MM.1S (cell line): Measurements from ENCODE around the gene SEPTIN5.

Experiments
- DNase-seq: peaks from one replicate; pipeline ENCODE4 v3.0.0-alpha.2; 2015
- H2AFZ ChIP-seq: fragments of 300-600 bp; sonication (generic); 2 replicates; pipeline ENCODE4 v1.6.0; 2016; ENCODE audit warnings: antibody characterized with exemption, low read length
- H3F3A ChIP-seq: fragments of 300-600 bp; sonication (generic); 2 replicates; pipeline ENCODE4 v1.6.1; 2016; ENCODE audit warnings: mild to moderate bottlenecking, antibody characterized with exemption, low read length, moderate library complexity, mixed read lengths; ENCODE audit not compliant: insufficient read depth
- H3K27ac ChIP-seq: fragments of 300-600 bp; sonication (generic); 2 replicates; pipeline ENCODE4 v1.5.1; 2016; ENCODE audit warnings: mild to moderate bottlenecking, low read length
- H3K27me3 ChIP-seq: fragments of 300-600 bp; sonication (generic); replicated peaks from 2 replicates; pipeline ENCODE4 v1.6.0; 2016; ENCODE audit warnings: low read length; ENCODE audit not compliant: insufficient read depth
- H3K36me3 ChIP-seq: fragments of 300-600 bp; sonication (generic); replicated peaks from 2 replicates; pipeline ENCODE4 v1.6.1; 2016; ENCODE audit warnings: mild to moderate bottlenecking, low read length, mixed read lengths; ENCODE audit not compliant: insufficient read depth
- H3K4me1 ChIP-seq: fragments of 300-600 bp; sonication (generic); 2 replicates; pipeline ENCODE4 v1.6.1; 2016; ENCODE audit warnings: low read length, mixed read lengths
- H3K4me2 ChIP-seq: fragments of 300-600 bp; sonication (generic); 2 replicates; pipeline ENCODE4 v1.6.0; 2016; ENCODE audit warnings: low read depth, low read length
- H3K4me3 ChIP-seq: fragments of 300-600 bp; sonication (generic); 2 replicates; pipeline ENCODE4 v1.5.1; 2016; ENCODE audit warnings: low read length, mixed read lengths
- H3K79me2 ChIP-seq: fragments of 300-600 bp; sonication (generic); 2 replicates; pipeline ENCODE4 v1.6.1; 2016; ENCODE audit warnings: mixed run types, low read length, mixed read lengths
- H3K9ac ChIP-seq: fragments of 300-600 bp; sonication (generic); 2 replicates; pipeline ENCODE4 v1.6.1; 2016; ENCODE audit warnings: low read length, mixed read lengths
- H3K9me2 ChIP-seq: fragments of 300-600 bp; sonication (generic); replicated peaks from 2 replicates; pipeline ENCODE4 v1.6.1; 2016; ENCODE audit warnings: mild to moderate bottlenecking, low read length, mixed read lengths; ENCODE audit not compliant: insufficient read depth
- H3K9me3 ChIP-seq: fragments of 300-600 bp; sonication (generic); replicated peaks from 2 replicates; pipeline ENCODE4 v1.6.1; 2016; ENCODE audit warnings: mild to moderate bottlenecking, low read length, mixed read lengths; ENCODE audit not compliant: insufficient read depth
- H4K20me1 ChIP-seq: fragments of 300-600 bp; sonication (generic); 2 replicates; pipeline ENCODE4 v1.6.1; 2016; ENCODE audit warnings: mild to moderate bottlenecking, low read length, moderate library complexity, mixed read lengths; ENCODE audit not compliant: insufficient read depth
- EZH2 ChIP-seq: fragments of 300-600 bp; sonication (generic); optimal IDR thresholded peaks from 2 replicates; pipeline ENCODE3; 2017; ENCODE audit warnings: low read depth, mild to moderate bottlenecking, antibody characterized with exemption, low read length, mixed read lengths
- EZH2phosphoT487 ChIP-seq: fragments of 300-600 bp; sonication (generic); IDR thresholded peaks from 2 replicates; pipeline ENCODE4 v1.6.1; 2018; ENCODE audit warnings: antibody characterized with exemption, low read length
- TF ChIP-seq, protein P1 (sequence below): fragments of 300-600 bp; sonication (generic); IDR thresholded peaks from 2 replicates; pipeline ENCODE4 v1.5.1; 2016; ENCODE audit warnings: antibody characterized with exemption, low read length, mixed read lengths

SEPTIN5 gene

DNA sequence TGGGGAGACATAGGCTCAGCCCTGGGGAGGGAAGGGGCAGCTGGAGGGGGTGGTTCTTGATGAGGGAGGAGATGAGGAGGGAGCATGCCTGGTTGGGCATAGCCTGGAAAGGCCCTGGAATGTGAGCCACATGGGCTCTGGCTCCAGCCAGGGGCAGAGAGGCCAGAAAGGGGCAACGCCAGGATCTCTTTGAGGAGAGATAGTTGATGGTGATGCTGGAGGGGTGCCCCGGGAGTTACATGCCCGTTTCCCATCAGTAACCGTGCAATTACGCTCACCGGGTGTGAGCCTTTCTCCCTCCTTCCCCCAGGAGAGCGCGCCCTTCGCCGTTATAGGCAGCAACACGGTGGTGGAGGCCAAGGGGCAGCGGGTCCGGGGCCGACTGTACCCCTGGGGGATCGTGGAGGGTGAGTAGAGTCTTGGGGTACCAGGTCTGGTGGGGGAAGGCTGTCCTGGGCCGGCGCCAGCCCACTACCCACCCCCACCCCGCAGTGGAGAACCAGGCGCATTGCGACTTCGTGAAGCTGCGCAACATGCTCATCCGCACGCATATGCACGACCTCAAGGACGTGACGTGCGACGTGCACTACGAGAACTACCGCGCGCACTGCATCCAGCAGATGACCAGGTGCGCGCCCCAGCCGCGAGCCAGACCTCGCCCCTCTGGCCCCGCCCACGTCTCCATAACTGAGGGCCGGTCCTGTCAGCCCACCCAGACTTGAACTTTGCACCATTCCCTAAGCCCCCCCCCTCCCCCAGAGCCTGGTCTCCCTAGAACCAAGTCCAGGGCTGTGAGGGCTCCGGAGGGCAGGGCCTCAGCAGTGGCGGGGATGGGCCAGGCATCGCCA, 7.3 kb downstream of the SEPTIN5 start:
- H3K27ac ChIP-seq, result no peak overlapping the region
- H3F3A ChIP-seq, result no peaks in the 10 kb centered on the region
- no peak overlapping the region for H2AFZ ChIP-seq
- H3K79me2 ChIP-seq, result no peaks in the 10 kb centered on the region
- TF ChIP-seq EZH2phosphoT487, result no peak
- TF ChIP-seq, protein P1, sequence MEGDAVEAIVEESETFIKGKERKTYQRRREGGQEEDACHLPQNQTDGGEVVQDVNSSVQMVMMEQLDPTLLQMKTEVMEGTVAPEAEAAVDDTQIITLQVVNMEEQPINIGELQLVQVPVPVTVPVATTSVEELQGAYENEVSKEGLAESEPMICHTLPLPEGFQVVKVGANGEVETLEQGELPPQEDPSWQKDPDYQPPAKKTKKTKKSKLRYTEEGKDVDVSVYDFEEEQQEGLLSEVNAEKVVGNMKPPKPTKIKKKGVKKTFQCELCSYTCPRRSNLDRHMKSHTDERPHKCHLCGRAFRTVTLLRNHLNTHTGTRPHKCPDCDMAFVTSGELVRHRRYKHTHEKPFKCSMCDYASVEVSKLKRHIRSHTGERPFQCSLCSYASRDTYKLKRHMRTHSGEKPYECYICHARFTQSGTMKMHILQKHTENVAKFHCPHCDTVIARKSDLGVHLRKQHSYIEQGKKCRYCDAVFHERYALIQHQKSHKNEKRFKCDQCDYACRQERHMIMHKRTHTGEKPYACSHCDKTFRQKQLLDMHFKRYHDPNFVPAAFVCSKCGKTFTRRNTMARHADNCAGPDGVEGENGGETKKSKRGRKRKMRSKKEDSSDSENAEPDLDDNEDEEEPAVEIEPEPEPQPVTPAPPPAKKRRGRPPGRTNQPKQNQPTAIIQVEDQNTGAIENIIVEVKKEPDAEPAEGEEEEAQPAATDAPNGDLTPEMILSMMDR, result no peak
- H3K27me3 ChIP-seq, result peaks cover 70% of the 10 kb centered on the region
- H4K20me1 ChIP-seq, result no peaks in the 10 kb centered on the region
- H3K4me2 ChIP-seq, result no peak overlapping the region
- no peaks in the 10 kb centered on the region for H3K9me2 ChIP-seq
- no peaks in the 10 kb centered on the region for H3K9me3 ChIP-seq
- no peaks in the 10 kb centered on the region for H3K4me1 ChIP-seq
- H3K9ac ChIP-seq, result no peak overlapping the region
- no peaks in the 10 kb centered on the region for H3K36me3 ChIP-seq
- DNase-seq, result no peak
- no peak overlapping the region for H3K4me3 ChIP-seq

- no peaks in the 10 kb centered on the region for H3F3A ChIP-seq
- H3K27ac ChIP-seq, result no peak overlapping the region
- H3K9ac ChIP-seq, result no peak overlapping the region
- H3K79me2 ChIP-seq, result no peaks in the 10 kb centered on the region
- no peak overlapping the region for H2AFZ ChIP-seq
- H3K4me1 ChIP-seq, result no peaks in the 10 kb centered on the region
- no peaks in the 10 kb centered on the region for H3K9me2 ChIP-seq
- H3K36me3 ChIP-seq, result no peaks in the 10 kb centered on the region
- H3K4me2 ChIP-seq, result no peak overlapping the region
- no peak for DNase-seq
- TF ChIP-seq EZH2 (no peak), EZH2phosphoT487 (no peak)
- TF ChIP-seq, protein P1, result no peak
- no peaks in the 10 kb centered on the region for H3K9me3 ChIP-seq
- no peaks in the 10 kb centered on the region for H4K20me1 ChIP-seq
- peaks cover 74% of the 10 kb centered on the region for H3K27me3 ChIP-seq
- H3K4me3 ChIP-seq, result no peak overlapping the region
These were observed 8.1 kb downstream of the SEPTIN5 start for GRCh38 chr22:19722178-19722981.

DNA sequence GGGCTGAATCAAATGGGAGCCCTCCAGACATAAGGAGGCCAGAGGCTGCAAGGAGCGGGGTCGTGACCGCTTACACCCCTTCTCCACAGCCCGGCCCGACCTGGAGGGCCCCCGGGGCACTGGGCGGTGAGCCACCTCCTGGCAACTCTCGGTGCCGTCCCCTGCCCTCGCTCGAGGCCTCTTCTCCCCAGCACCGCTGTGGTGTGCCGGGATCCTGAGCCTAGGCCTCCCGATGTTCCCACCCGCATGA, 8.6 kb downstream of the SEPTIN5 start:
- no peaks in the 10 kb centered on the region for H3K4me1 ChIP-seq
- no peaks in the 10 kb centered on the region for H3K79me2 ChIP-seq
- H2AFZ ChIP-seq, result no peak overlapping the region
- H3K27me3 ChIP-seq, result peaks cover 76% of the 10 kb centered on the region
- TF ChIP-seq, protein P1, result no peak
- TF ChIP-seq EZH2phosphoT487 (no peak), EZH2 (no peak)
- DNase-seq, result no peak
- H4K20me1 ChIP-seq, result no peaks in the 10 kb centered on the region
- no peaks in the 10 kb centered on the region for H3K36me3 ChIP-seq
- no peaks in the 10 kb centered on the region for H3K9me2 ChIP-seq
- H3K9ac ChIP-seq, result no peak overlapping the region
- no peak overlapping the region for H3K27ac ChIP-seq
- no peak overlapping the region for H3K4me2 ChIP-seq
- H3K4me3 ChIP-seq, result no peak overlapping the region
- H3K9me3 ChIP-seq, result no peaks in the 10 kb centered on the region
- H3F3A ChIP-seq, result no peaks in the 10 kb centered on the region
